ENCODE data around the gene LPP.

Gene LPP

GRCh38 chr3:188744166-188744565 is 590.2 kb downstream of the LPP start:
- DNase-seq, result no peak

- DNase-seq, result no peak
Observed at GRCh38 chr3:188745031-188745430, 591.1 kb downstream of the LPP start.

GRCh38 chr3:188746291-188746783 is 592.4 kb downstream of the LPP start:
- no peak for DNase-seq

- no peak for DNase-seq
Observed at GRCh38 chr3:188747489-188747888, 593.5 kb downstream of the LPP start.

- no peak for DNase-seq
Observed at GRCh38 chr3:188749010-188749617, 595.2 kb downstream of the LPP start.

GRCh38 chr3:188749830-188750229 is 595.9 kb downstream of the LPP start:
- DNase-seq, result no peak

GRCh38 chr3:188750617-188751016 is 596.7 kb downstream of the LPP start:
- DNase-seq, result no peak

GRCh38 chr3:188752850-188753249 is 598.9 kb downstream of the LPP start:
- DNase-seq, result no peak

GRCh38 chr3:188754267-188754666 is 600.3 kb downstream of the LPP start:
- no peak for DNase-seq

- DNase-seq, result no peak
Observed at GRCh38 chr3:188756241-188756640, 602.3 kb downstream of the LPP start.

GRCh38 chr3:188759336-188760005 is 605.5 kb downstream of the LPP start:
- no peak for DNase-seq

GRCh38 chr3:188760408-188760807 is 606.5 kb downstream of the LPP start:
- DNase-seq, result no peak

- DNase-seq, result no peak
Observed at GRCh38 chr3:188761439-188761838, 607.5 kb downstream of the LPP start.

GRCh38 chr3:188761964-188762363 is 608.0 kb downstream of the LPP start:
- DNase-seq, result no peak

GRCh38 chr3:188764609-188765008 is 610.7 kb downstream of the LPP start:
- no peak for DNase-seq

GRCh38 chr3:188769831-188770230 is 615.9 kb downstream of the LPP start:
- no peak for DNase-seq

- DNase-seq, result no peak
Observed at GRCh38 chr3:188772886-188773285, 618.9 kb downstream of the LPP start.

GRCh38 chr3:188775412-188775811 is 621.5 kb downstream of the LPP start:
- no peak for DNase-seq

- no peak for DNase-seq
Observed at GRCh38 chr3:188776447-188776846, 622.5 kb downstream of the LPP start.

- no peak for DNase-seq
Observed at GRCh38 chr3:188778091-188778852, 624.3 kb downstream of the LPP start.

- DNase-seq, result no peak
Observed at GRCh38 chr3:188779281-188779980, 625.5 kb downstream of the LPP start.

GRCh38 chr3:188780193-188781147 is 626.5 kb downstream of the LPP start:
- no peak for DNase-seq

Measured in NCI-H1092 (cell line).